Effector CD4-positive, alpha-beta T cell (primary cell): ENCODE measurements around the gene NBEA.

ENCODE experiments used
- DNase-seq: peaks from one replicate; pipeline ENCODE4 v3.0.0-alpha.2; 2020

Gene NBEA

GRCh38 chr13:35411059-35411744 lies 469.1 kb downstream of the NBEA start:
- no peak for DNase-seq

- DNase-seq: no peak
Measured at GRCh38 chr13:35448465-35448864, 506.4 kb downstream of the NBEA start.

GRCh38 chr13:35449821-35450220 lies 507.8 kb downstream of the NBEA start:
- no peak for DNase-seq

GRCh38 chr13:35455022-35455421 lies 513.0 kb downstream of the NBEA start:
- DNase-seq: no peak

- DNase-seq: no peak
Measured at GRCh38 chr13:35457258-35457657, 515.2 kb downstream of the NBEA start.

- no peak for DNase-seq
Measured at GRCh38 chr13:35460061-35460460, 518.0 kb downstream of the NBEA start.

GRCh38 chr13:35465371-35465770 lies 523.3 kb downstream of the NBEA start:
- no peak for DNase-seq

GRCh38 chr13:35468195-35468594 lies 526.1 kb downstream of the NBEA start:
- DNase-seq: no peak

- DNase-seq: no peak
Measured at GRCh38 chr13:35469806-35470525, 527.9 kb downstream of the NBEA start.

GRCh38 chr13:35470671-35471661 lies 528.9 kb downstream of the NBEA start:
- DNase-seq: no peak

- no peak for DNase-seq
Measured at GRCh38 chr13:35471706-35472322, 529.7 kb downstream of the NBEA start.

GRCh38 chr13:35472323-35472881 lies 530.3 kb downstream of the NBEA start:
- DNase-seq: no peak

GRCh38 chr13:35473206-35473775 lies 531.2 kb downstream of the NBEA start:
- DNase-seq: no peak

- no peak for DNase-seq
Measured at GRCh38 chr13:35473802-35474201, 531.7 kb downstream of the NBEA start.

- DNase-seq: no peak
Measured at GRCh38 chr13:35474496-35475211, 532.6 kb downstream of the NBEA start.

GRCh38 chr13:35475212-35475959 lies 533.3 kb downstream of the NBEA start:
- no peak for DNase-seq

- no peak for DNase-seq
Measured at GRCh38 chr13:35475960-35476943, 534.2 kb downstream of the NBEA start, which contains the start of gene MAB21L1. TSS of gene MAB21L1 (minus strand) at chr13:35476689. CDS start at chr13:35476138, 551 bp downstream.

GRCh38 chr13:35477386-35477946 lies 535.4 kb downstream of the NBEA start:
- DNase-seq: no peak
